Activated CD8-positive, alpha-beta memory T cell treated with anti-CD3 and anti-CD28 coated beads for 36 hours (primary cell): ENCODE measurements around the gene IFNL3. TPM values are rescaled to one million over a fixed set of nuclear protein-coding genes. Genes with fewer than 3 reads are reported as not detected.

Experiments used
- CTCF ChIA-PET: fragments of 350-600 bp; sonication (Branson Sonifier 250); formaldehyde crosslinking; loops from one replicate; lab custom pipeline; 2021; ENCODE audit warnings: antibody characterized with exemption; lab: Charles Lee
- POLR2A ChIA-PET: fragments of 350-600 bp; sonication (Branson Sonifier 250); formaldehyde crosslinking; loops from one replicate; lab custom pipeline; 2021; ENCODE audit warnings: antibody characterized with exemption; lab: Charles Lee
- total RNA-seq, 2 experiments: library from RNA; stranded (reverse); gene quantifications; one replicate each; pipeline ENCODE4 v1.2.3, GENCODE V29; 2021

The IFNL3 gene
- total RNA-seq, 2 experiments from 2014 or later = not detected

GRCh38 chr19:39200066-39200802 is 44.6 kb downstream of the IFNL3 start:
- ChIA-PET CTCF (no interaction called here), POLR2A (no interaction called here)

GRCh38 chr19:39199025-39199424 is 45.8 kb downstream of the IFNL3 start:
- ChIA-PET POLR2A (no interaction called here), CTCF (interaction anchor here (0.6 to 0.7 kb wide), 3 partner anchors 24 to 552 kb away, joined by 3 to 4 read pairs (median 3); no protein-coding TSS in a partner anchor)

GRCh38 chr19:39197808-39198207 is 47.0 kb downstream of the IFNL3 start:
- ChIA-PET CTCF (no interaction called here), POLR2A (no interaction called here)

GRCh38 chr19:39196860-39197562 is 47.8 kb downstream of the IFNL3 start, which contains the start of gene NCCRP1:
NCCRP1 (plus strand) TSS chr19:39196964; CDS start chr19:39196983, 19 bp downstream.
- POLR2A ChIA-PET = no interaction called here
- CTCF ChIA-PET = no interaction called here

GRCh38 chr19:39196320-39196719 is 48.5 kb downstream of the IFNL3 start:
- CTCF ChIA-PET = no interaction called here
- POLR2A ChIA-PET = no interaction called here

- ChIA-PET POLR2A (no interaction called here), CTCF (no interaction called here)
Measured at GRCh38 chr19:39195755-39196154, 49.1 kb downstream of the IFNL3 start.

- CTCF ChIA-PET = no interaction called here
- POLR2A ChIA-PET = no interaction called here
Measured at GRCh38 chr19:39194832-39195542, 49.8 kb downstream of the IFNL3 start.

- ChIA-PET CTCF (interaction anchor here (0.6 to 1.0 kb wide), 2 partner anchors 15 to 17 kb away, joined by 3 read pairs; no protein-coding TSS in a partner anchor), POLR2A (interaction anchor here (0.6 kb wide), 1 partner anchor 1319 kb away, joined by 4 read pairs; no protein-coding TSS in a partner anchor)
Measured at GRCh38 chr19:39193803-39194202, 51.0 kb downstream of the IFNL3 start.

Other genes starting within 250 kb of the IFNL3 start
- gene FBXO27, start 212.5 kb downstream of the IFNL3 start, total RNA-seq = 1 to 10 TPM in 1 of 2 experiments, under 1 TPM in 1; 0.82 to 1.4 TPM
- not detected for gene ACP7, start 160.6 kb downstream of the IFNL3 start, total RNA-seq
- gene PAK4, start 119.2 kb downstream of the IFNL3 start, total RNA-seq = 10 to 100 TPM; 19.2 TPM
- not detected for gene NCCRP1, start 48.0 kb downstream of the IFNL3 start, total RNA-seq
- not detected for gene SYCN, start 40.7 kb downstream of the IFNL3 start, total RNA-seq
- under 1 TPM; 0.25 TPM for gene IFNL4, start 3.9 kb upstream of the IFNL3 start, total RNA-seq
- gene IFNL2, start 23.4 kb upstream of the IFNL3 start, total RNA-seq = not detected
- gene IFNL1, start 51.4 kb upstream of the IFNL3 start, total RNA-seq = not detected
- 1 to 10 TPM; 4.3 to 4.6 TPM for gene LRFN1, start 75.9 kb upstream of the IFNL3 start, total RNA-seq
- 100 to 1,000 TPM; 211 to 231 TPM for gene GMFG, start 91.0 kb upstream of the IFNL3 start, total RNA-seq
- 10 to 100 TPM; 55.5 to 57.6 TPM for gene SAMD4B, start 97.4 kb upstream of the IFNL3 start, total RNA-seq
- 10 to 100 TPM; 43.6 to 44.7 TPM for gene PAF1, start 146.1 kb upstream of the IFNL3 start, total RNA-seq
- gene MED29, start 146.4 kb upstream of the IFNL3 start, total RNA-seq = 10 to 100 TPM; 28.7 to 30.3 TPM
- gene ZFP36, start 161.8 kb upstream of the IFNL3 start, total RNA-seq = 10 to 100 TPM; 16.6 to 17.4 TPM
- 10 to 100 TPM; 30.4 to 30.9 TPM for gene PLEKHG2, start 167.7 kb upstream of the IFNL3 start, total RNA-seq
- gene RPS16, start 190.9 kb upstream of the IFNL3 start, total RNA-seq = 1,000 to 10,000 TPM; 2,748 to 2,778 TPM
- gene SUPT5H, start 200.6 kb upstream of the IFNL3 start, total RNA-seq = 100 to 1,000 TPM; 179 to 189 TPM
- gene TIMM50, start 235.8 kb upstream of the IFNL3 start, total RNA-seq = 100 to 1,000 TPM; 135 to 144 TPM